ENCODE data around the gene ULK3.

The ULK3 gene

DNA sequence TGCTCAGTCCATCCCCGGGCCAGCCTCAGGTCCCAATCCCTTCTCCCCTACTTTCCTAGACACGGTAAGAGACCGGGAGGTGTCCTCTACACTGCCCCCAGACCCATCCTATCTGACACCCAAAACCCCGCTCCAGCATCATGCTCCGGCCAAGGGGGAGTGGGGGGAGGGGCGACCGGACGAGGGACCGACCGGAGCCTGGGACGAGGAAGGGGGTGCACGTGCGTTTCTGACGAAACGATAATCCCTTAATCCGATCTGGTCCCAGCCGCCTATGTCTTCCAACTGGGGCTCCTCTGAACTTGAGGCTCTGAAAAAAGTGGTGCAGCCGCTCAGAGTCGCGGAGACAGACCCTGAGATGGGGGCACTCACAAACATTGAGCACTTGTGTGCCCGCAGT lies 16.0 kb downstream of the ULK3 start:
- peaks cover 26% of the 10 kb centered on the region for H3K4me1 ChIP-seq (ENCODE audit: low read length)
- no peak for TF ChIP-seq EZH2phosphoT487 (IDR thresholded peaks at IDR 0.05; ENCODE audit: low read depth)
- TF ChIP-seq, protein P1, sequence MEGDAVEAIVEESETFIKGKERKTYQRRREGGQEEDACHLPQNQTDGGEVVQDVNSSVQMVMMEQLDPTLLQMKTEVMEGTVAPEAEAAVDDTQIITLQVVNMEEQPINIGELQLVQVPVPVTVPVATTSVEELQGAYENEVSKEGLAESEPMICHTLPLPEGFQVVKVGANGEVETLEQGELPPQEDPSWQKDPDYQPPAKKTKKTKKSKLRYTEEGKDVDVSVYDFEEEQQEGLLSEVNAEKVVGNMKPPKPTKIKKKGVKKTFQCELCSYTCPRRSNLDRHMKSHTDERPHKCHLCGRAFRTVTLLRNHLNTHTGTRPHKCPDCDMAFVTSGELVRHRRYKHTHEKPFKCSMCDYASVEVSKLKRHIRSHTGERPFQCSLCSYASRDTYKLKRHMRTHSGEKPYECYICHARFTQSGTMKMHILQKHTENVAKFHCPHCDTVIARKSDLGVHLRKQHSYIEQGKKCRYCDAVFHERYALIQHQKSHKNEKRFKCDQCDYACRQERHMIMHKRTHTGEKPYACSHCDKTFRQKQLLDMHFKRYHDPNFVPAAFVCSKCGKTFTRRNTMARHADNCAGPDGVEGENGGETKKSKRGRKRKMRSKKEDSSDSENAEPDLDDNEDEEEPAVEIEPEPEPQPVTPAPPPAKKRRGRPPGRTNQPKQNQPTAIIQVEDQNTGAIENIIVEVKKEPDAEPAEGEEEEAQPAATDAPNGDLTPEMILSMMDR (IDR thresholded peaks at IDR 0.05; ENCODE audit: low read depth, low read length) = no peak

DNA sequence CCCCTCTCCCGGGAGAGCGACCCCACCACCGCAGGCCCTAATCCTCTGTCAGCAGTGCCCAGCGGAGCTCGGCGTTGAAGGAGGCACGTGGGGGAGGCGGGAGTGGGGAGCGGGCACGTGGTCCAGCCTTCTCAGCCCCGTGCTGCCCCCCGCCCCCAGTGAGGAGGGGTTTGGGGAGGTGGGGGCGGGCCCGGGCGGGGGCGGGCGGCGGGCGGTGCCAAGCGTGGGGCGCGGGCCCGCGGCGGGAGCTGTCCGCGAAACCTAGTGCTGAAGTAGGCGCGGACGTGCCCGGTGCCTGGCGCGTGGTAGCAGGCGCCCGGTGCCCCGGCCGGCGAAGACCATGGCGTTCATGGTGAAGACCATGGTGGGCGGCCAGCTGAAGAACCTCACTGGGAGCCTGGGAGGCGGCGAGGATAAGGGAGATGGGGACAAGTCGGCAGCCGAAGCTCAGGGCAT lies 16.6 kb downstream of the ULK3 start, which contains the start of gene CPLX3:
TSS of gene CPLX3 (plus strand) at position 264 of the 456 bp plus-strand sequence. CDS start at position 341, 77 bp downstream.
- no peaks in the 10 kb centered on the region for H3K36me3 ChIP-seq (replicated peaks; ENCODE audit: low read depth, low read length)
- H3K79me2 ChIP-seq (ENCODE audit: low read length) = no peaks in the 10 kb centered on the region
- H3K4me1 ChIP-seq (ENCODE audit: low read length) = peaks cover 31% of the 10 kb centered on the region
- H3K9ac ChIP-seq (ENCODE audit: low read length) = no peak within 1 kb of the TSS
- no peak within 1 kb of the TSS for H3K4me2 ChIP-seq (ENCODE audit: low read length)
- no peak within 1 kb of the TSS for H3K27ac ChIP-seq (ENCODE audit: low read length)
- H3K9me3 ChIP-seq (ENCODE audit: insufficient read depth, low read length) = no peaks in the 10 kb centered on the region
- H3K4me3 ChIP-seq (ENCODE audit: low read length) = no peak within 1 kb of the TSS
- no peak for TF ChIP-seq EZH2phosphoT487 (IDR thresholded peaks at IDR 0.05; ENCODE audit: low read depth)
- TF ChIP-seq, protein P1 (IDR thresholded peaks at IDR 0.05; ENCODE audit: low read depth, low read length) = no peak
- no peaks in the 10 kb centered on the region for H4K20me1 ChIP-seq (ENCODE audit: insufficient read depth, low read length)
- H3K27me3 ChIP-seq (ENCODE audit: low read depth, low read length) = 0 out of 2 replicates have a peak, but pooled peaks cover 2% of the 10 kb centered on the region
- no peak within 1 kb of the TSS for H2AFZ ChIP-seq (ENCODE audit: low read depth, low read length)

More for the DNA sequence above, 16.0 kb downstream of the ULK3 start:
- Histone ChIP-seq H4K20me1 (ENCODE audit: insufficient read depth, low read length) (no peaks in the 10 kb centered on the region), H3K9me3 (ENCODE audit: insufficient read depth, low read length) (no peaks in the 10 kb centered on the region), H3K36me3 (replicated peaks; ENCODE audit: low read depth, low read length) (no peaks in the 10 kb centered on the region), H2AFZ (ENCODE audit: low read depth, low read length) (no peak overlapping the region), H3K27me3 (ENCODE audit: low read depth, low read length) (0 out of 2 replicates have a peak, but pooled peaks cover 2% of the 10 kb centered on the region), H3K4me2 (ENCODE audit: low read length) (no peak overlapping the region), H3K27ac (ENCODE audit: low read length) (no peak overlapping the region), H3K9ac (ENCODE audit: low read length) (no peak overlapping the region), H3K79me2 (ENCODE audit: low read length) (no peaks in the 10 kb centered on the region), H3K4me3 (ENCODE audit: low read length) (no peak overlapping the region)

DNA sequence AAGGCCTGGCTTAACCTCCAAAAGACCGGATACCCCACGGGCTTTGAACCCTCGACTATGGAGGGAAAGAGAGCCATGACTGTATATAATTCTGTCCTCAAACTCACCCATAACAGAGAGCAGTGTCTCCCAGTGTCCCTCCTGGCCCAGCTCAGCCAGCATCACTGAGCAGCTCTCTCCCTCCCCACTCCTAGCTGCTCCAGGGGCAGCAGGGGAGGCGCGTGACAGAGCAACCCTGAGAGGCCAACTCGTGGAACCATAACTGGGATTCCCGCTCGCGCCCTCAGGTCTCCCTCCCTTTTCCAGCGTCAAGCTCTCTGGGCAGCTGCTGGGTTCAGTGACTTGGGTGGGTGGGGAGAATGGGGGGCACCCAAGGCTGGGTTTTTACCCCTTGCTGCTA lies 17.1 kb downstream of the ULK3 start:
- Histone ChIP-seq H3K27me3 (ENCODE audit: low read depth, low read length) (0 out of 2 replicates have a peak, but pooled peaks cover 2% of the 10 kb centered on the region), H3K79me2 (ENCODE audit: low read length) (no peaks in the 10 kb centered on the region), H2AFZ (ENCODE audit: low read depth, low read length) (no peak overlapping the region), H3K4me2 (ENCODE audit: low read length) (no peak overlapping the region), H4K20me1 (ENCODE audit: insufficient read depth, low read length) (no peaks in the 10 kb centered on the region), H3K4me3 (ENCODE audit: low read length) (no peak overlapping the region), H3K4me1 (ENCODE audit: low read length) (peaks cover 37% of the 10 kb centered on the region), H3K9ac (ENCODE audit: low read length) (no peak overlapping the region), H3K36me3 (replicated peaks; ENCODE audit: low read depth, low read length) (no peaks in the 10 kb centered on the region), H3K27ac (ENCODE audit: low read length) (no peak overlapping the region), H3K9me3 (ENCODE audit: insufficient read depth, low read length) (no peaks in the 10 kb centered on the region)
- no peak for TF ChIP-seq EZH2phosphoT487 (IDR thresholded peaks at IDR 0.05; ENCODE audit: low read depth)
- TF ChIP-seq, protein P1 (IDR thresholded peaks at IDR 0.05; ENCODE audit: low read depth, low read length) = no peak

DNA sequence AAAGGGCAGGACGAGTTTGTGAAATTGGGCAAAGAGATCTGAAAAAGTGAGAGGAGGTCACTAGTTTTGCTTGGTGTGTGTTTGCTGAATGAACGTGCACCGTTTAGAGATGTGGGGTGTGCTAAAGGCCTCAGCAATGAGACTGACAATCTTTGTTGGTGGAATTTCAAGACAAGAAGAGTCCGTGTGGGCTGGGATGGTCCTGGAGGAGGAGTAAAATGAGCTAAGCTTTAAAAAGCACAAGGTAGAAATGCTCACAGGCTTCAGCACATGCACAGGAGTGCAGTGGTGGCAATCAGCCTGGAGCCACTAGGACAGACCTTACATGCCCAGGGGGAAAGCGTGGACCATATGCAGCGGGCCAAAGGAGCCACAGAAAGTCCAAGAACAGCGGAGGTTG lies 18.0 kb downstream of the ULK3 start:
- H3K27me3 ChIP-seq (ENCODE audit: low read depth, low read length) = 0 out of 2 replicates have a peak, but pooled peaks cover 2% of the 10 kb centered on the region
- peaks cover 37% of the 10 kb centered on the region for H3K4me1 ChIP-seq (ENCODE audit: low read length)
- H3K27ac ChIP-seq (ENCODE audit: low read length) = no peak overlapping the region

More for the DNA sequence above, 18.0 kb downstream of the ULK3 start:
- H3K36me3 ChIP-seq (replicated peaks; ENCODE audit: low read depth, low read length) = no peaks in the 10 kb centered on the region
- no peaks in the 10 kb centered on the region for H4K20me1 ChIP-seq (ENCODE audit: insufficient read depth, low read length)
- no peak overlapping the region for H3K4me3 ChIP-seq (ENCODE audit: low read length)
- H3K9me3 ChIP-seq (ENCODE audit: insufficient read depth, low read length) = no peaks in the 10 kb centered on the region
- no peak overlapping the region for H2AFZ ChIP-seq (ENCODE audit: low read depth, low read length)
- no peaks in the 10 kb centered on the region for H3K79me2 ChIP-seq (ENCODE audit: low read length)
- no peak overlapping the region for H3K9ac ChIP-seq (ENCODE audit: low read length)
- no peak overlapping the region for H3K4me2 ChIP-seq (ENCODE audit: low read length)
- no peak for TF ChIP-seq EZH2phosphoT487 (IDR thresholded peaks at IDR 0.05; ENCODE audit: low read depth)
- TF ChIP-seq, protein P1 (IDR thresholded peaks at IDR 0.05; ENCODE audit: low read depth, low read length) = no peak

All from OCI-LY3 (cell line).